Stimulated activated CD4-positive, alpha-beta T cell treated with anti-CD3 and anti-CD28 coated beads, TNF-alpha, amount 100 ng/mL, for 48 hours (primary cell): ENCODE results near the gene RAI1.

Experiments used
- DNase-seq, 3 donors: peaks; one replicate each; pipeline ENCODE4 v3.0.0-alpha.2; 2020; ENCODE audit warnings: low read depth in 3 of 3

RAI1 gene

GRCh38 chr17:17719199-17719940 is 38.1 kb downstream of the RAI1 start:
- DNase-seq, result no peak

- DNase-seq, result no peak
These were observed 38.8 kb downstream of the RAI1 start for GRCh38 chr17:17719966-17720543.

GRCh38 chr17:17721140-17721668 is 39.9 kb downstream of the RAI1 start:
- no peak for DNase-seq

GRCh38 chr17:17722081-17722905 is 41.0 kb downstream of the RAI1 start:
- no peak for DNase-seq

GRCh38 chr17:17722906-17723353 is 41.7 kb downstream of the RAI1 start:
- no peak for DNase-seq

GRCh38 chr17:17723354-17724261 is 42.4 kb downstream of the RAI1 start:
- DNase-seq, result no peak

- DNase-seq, result no peak
These were observed 43.2 kb downstream of the RAI1 start for GRCh38 chr17:17724307-17725010.

- DNase-seq, result no peak
These were observed 43.9 kb downstream of the RAI1 start for GRCh38 chr17:17725011-17725751.

GRCh38 chr17:17725752-17726457 is 44.6 kb downstream of the RAI1 start:
- DNase-seq, result no peak

GRCh38 chr17:17726458-17727060 is 45.3 kb downstream of the RAI1 start:
- no peak for DNase-seq

GRCh38 chr17:17727111-17727659 is 45.9 kb downstream of the RAI1 start:
- no peak for DNase-seq

GRCh38 chr17:17728146-17728545 is 46.9 kb downstream of the RAI1 start:
- no peak for DNase-seq

- no peak for DNase-seq
These were observed 47.4 kb downstream of the RAI1 start for GRCh38 chr17:17728550-17729251.

- DNase-seq, result no peak
These were observed 48.5 kb downstream of the RAI1 start for GRCh38 chr17:17729620-17730249.

GRCh38 chr17:17730250-17730935 is 49.1 kb downstream of the RAI1 start:
- DNase-seq, result no peak

GRCh38 chr17:17732444-17732843 is 51.2 kb downstream of the RAI1 start:
- DNase-seq, result no peak
